Adipose tissue (tissue), 3 donors: Measurements from ENCODE around the gene PCMT1. TPM values are rescaled to one million over a fixed set of nuclear protein-coding genes. Genes with fewer than 3 reads are reported as not detected.
"Not testable (repeated sequence)": the region's sequence is repeated elsewhere in the genome, so short reads cannot be mapped to it uniquely, and the experiment has no call there.

Source experiments
- H3K27ac ChIP-seq: one replicate; pipeline ENCODE4 v1.5.1; 2013; ENCODE audit warnings: low read depth, low read length
- WGBS, 3 donors: extraction: QIAGEN DNeasy Blood & Tissue Kit; methylation state at CpG; one replicate each; pipeline ENCODE4 v1.1.7; 2013; 5-methylcytosine and 5-hydroxymethylcytosine counted together
- polyA plus RNA-seq, 3 donors: library from polyadenylated mRNA; stranded (reverse); fragments of 200-250 nt; gene quantifications; one replicate each; pipeline ENCODE4 v1.2.3, GENCODE V29; 2013
- donor health status: healthy with polysubstance abuse.
- donor health status: Bipolar disorder and iron deficiency.
- donor health status: healthy.

The PCMT1 gene
- polyA plus RNA-seq, 3 donors, result 42.1 to 83.1 (median 45.9) TPM

DNA sequence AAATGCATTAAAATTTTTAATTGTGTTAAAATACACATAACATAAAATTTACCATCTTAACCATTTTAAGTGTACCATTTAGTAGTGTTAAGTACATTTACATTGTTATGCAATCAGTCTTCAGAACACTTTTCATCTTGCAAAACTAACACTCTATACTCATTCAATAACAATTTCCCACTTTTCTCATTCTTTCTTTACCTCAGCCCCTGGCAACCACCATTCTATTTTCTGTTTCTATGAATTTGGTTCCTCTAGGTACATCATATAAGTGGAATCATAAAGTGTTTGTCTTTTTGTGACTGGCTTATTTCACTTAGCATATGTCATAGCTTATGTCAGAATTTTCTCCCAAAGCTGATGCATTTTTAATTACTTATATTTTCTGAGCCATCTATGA lies 32.2 kb downstream of the PCMT1 start:
- H3K27ac ChIP-seq, result no peak overlapping the region

DNA sequence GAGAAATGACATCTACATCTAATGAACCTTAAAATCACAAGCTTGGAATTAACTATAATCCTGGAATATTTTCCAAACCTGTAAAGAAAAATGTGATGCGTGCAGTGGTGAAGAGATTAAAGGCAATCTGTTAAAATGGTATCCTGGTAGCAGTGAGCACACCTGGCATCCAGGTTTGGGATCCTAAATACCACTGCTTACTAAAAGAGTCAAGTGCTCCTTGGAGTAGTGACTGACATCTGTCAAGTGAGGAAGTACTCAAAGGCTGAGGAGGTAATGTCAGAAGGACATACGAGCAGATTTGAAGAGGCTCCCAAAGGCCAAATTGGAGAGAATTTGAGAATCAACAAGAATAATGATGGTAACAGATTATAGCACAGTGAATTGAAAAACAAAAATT lies 32.8 kb downstream of the PCMT1 start:
- 87 to 96% (median 91%) methylated on average over 2 of the region's 2 CpGs for WGBS, 3 donors
- no peak overlapping the region for H3K27ac ChIP-seq

DNA sequence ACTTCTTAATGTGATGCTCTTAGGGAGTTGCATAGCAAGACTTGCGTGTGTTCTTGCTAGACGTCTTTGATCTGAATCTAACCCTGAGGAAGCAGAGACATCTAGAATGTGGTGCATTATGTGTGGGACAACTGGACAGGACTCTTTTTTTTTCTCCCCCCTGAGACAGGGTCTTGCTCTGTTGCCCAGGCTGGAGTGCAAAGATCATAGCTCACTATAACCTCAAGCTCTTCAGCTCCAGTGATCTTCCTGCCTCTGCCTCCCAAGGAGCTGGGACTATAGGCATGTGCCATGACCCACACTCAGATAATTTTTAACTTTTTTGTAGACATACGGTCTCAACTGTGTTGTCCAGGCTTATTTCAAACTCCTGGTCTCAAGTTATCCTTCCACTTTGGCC lies 34.0 kb downstream of the PCMT1 start:
- no peak overlapping the region for H3K27ac ChIP-seq
- 88 to 96% (median 95%) methylated on average over 3 of the region's 3 CpGs for WGBS, 3 donors

DNA sequence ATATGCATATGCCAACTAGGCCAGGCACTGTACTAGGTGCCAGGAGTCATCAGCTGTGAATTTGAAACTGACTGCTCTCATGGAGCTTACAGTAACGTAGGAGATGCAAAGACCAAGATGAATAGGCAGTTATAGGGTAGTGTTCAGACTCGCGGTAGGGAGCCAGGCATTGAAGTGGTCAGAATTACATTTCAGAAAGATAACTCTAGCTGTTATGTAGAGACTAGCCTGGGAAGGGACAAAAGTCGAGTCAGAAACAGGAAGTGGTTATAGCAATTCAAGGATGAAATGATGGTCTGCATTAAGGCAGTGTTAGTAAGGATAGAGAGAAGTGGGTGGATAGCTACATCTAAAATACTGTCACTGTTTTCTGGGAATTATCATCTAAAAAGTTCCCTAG lies 56.6 kb downstream of the PCMT1 start:
- 76 to 81% (median 80%) methylated on average over 4 of the region's 4 CpGs for WGBS, 3 donors
- H3K27ac ChIP-seq, result no peak overlapping the region

DNA sequence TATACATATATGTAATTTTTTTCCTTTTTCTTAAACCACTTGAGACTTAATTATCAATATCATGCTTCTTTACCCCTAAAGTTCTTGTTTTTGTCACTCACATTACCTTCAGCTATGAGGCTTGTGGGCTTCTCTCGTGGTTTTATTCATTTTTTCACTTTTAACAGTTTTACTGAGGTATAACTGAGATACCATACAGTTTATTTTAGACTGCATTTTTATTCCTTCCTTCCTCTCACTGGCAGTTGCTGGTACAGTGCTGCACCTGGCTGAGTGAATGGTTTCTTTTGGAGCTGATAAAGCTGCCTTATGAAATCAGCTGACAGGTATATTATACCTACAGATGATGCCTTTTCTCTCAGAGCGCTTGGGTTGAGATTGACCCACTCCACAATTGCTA lies 60.3 kb downstream of the PCMT1 start:
- 75 to 90% (median 81%) methylated on average over 2 of the region's 2 CpGs for WGBS, 3 donors
- H3K27ac ChIP-seq, result no peak overlapping the region

DNA sequence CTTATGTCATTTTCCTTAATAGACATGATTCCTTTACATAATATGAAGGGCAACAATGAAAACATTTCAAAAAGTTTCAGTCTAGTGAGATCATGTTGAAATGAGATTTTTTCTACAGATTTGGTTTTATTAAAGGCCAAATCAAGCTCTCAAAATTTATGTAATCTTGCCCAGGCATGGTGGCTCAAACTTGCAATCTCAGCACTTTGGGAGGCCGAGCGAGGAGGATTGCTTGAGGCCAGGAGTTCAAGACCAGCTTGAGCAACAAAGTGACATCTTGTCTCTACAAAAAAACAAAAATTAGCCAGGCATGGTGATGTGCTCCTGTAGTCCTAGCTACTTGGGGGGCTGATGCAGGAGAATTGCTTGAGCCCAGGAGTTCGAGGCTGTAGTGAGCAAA lies 63.8 kb downstream of the PCMT1 start:
- H3K27ac ChIP-seq, result no peak overlapping the region
- 95 to 100% (median 98%) methylated on average over 3 of the region's 3 CpGs for WGBS, 3 donors

DNA sequence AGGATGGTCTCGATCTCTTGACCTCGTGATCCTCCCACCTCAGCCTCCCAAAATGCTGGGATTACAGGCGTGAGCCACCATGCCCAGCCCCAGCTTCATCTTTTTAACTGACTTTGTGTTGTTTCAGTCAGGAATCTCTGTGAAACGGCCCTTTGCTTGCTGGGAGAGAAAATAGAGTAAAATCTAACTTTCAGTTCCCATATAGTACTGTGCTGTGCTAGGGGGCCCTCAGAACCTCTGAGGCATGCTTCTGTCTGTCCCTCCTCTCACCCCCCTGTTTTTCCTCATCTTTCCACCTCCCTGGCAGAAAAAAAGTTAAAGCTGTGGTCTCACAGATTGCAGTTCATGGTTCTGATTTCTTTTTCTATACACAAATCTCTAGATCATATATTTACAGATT lies 66.2 kb downstream of the PCMT1 start:
- 91 to 98% (median 92%) methylated on average over 4 of the region's 4 CpGs for WGBS, 3 donors

DNA sequence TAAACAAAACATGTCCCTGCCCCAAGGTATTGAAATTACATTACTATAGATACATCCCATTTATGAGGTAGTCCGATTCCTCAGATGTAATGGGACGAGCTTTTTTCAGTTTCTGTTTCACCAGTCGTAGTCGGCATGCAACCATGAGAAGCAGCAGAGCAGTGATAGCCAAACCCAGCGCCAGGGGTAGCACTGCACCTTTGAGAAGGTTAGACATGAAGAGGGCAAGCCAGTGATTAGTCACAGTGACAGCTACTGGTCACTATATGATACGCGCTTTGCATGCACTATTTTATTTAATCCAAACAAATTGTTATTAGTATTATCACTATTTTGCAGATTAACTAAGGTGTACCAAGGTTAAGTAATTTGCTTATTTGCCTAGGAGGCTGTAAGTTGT lies 71.0 kb downstream of the PCMT1 start:
- WGBS, 3 donors, result 92 to 96% (median 94%) methylated on average over 7 of the region's 7 CpGs
- H3K27ac ChIP-seq, result no peak overlapping the region

More for the DNA sequence above, 66.2 kb downstream of the PCMT1 start:
- H3K27ac ChIP-seq, result no peak overlapping the region

DNA sequence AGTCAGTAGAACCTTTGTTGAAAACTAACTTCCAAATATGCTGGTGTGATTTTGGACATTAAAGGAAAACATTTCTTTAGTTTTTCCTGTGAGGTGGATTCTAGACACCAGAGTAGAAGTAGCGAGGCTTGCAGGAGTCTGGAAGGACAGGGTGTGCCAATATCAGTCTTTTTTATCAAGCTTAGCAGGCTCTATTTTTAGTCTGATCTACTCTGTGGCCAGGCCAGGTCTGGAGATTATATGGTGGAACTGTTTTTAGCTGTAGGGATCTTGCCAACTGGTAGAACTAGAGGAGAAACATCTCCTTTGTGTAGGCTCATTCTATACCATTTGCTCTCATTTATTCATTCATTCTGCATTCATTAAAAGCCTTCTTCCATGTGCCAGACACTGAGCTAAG lies 72.0 kb downstream of the PCMT1 start:
- H3K27ac ChIP-seq, result no peak overlapping the region
- 67 to 98% (median 95%) methylated on average over 1 of the region's 1 CpG for WGBS, 3 donors

DNA sequence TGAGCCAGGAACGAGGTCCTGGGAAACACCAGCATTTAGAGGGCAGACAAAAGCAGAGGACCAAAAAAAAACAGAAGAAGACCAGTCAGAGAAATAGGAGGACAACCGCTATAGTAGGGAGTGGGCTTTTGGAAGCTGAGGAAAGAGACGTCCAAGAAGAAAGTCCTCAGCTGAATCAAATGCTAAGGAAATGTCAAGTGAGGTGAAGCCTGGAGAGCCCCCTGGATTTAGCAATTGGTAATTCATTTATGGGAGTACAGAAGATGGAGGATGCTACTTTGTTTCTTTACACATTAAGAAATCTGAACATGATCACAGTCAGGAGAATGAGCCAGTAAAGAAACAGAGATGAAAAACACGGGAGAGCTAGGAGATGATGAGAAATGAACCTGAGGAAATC lies 73.5 kb downstream of the PCMT1 start:
- no peak overlapping the region for H3K27ac ChIP-seq
- WGBS, 3 donors, result 83 to 85% (median 83%) methylated on average over 4 of the region's 4 CpGs

DNA sequence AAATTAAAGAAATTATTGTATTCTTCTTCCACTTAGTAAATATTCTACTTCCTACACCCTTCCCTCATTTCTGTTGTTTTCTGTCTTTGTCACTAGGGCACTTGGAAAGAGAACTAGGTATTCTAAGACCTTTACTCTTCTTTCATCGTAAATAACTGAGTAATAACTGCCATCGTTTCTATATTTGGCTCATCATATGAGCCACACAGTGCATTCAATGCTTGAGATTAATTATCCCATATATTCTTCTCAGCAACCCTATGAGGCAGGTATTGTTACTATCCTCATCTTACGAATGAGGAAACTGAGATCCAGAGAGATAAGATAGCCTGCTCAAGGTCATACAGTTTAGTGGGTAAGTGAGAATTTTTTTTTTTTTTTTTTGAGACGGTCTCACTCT lies 75.8 kb downstream of the PCMT1 start:
- WGBS, 3 donors, result 62 to 87% (median 84%) methylated on average over 4 of the region's 4 CpGs
- no peak overlapping the region for H3K27ac ChIP-seq

DNA sequence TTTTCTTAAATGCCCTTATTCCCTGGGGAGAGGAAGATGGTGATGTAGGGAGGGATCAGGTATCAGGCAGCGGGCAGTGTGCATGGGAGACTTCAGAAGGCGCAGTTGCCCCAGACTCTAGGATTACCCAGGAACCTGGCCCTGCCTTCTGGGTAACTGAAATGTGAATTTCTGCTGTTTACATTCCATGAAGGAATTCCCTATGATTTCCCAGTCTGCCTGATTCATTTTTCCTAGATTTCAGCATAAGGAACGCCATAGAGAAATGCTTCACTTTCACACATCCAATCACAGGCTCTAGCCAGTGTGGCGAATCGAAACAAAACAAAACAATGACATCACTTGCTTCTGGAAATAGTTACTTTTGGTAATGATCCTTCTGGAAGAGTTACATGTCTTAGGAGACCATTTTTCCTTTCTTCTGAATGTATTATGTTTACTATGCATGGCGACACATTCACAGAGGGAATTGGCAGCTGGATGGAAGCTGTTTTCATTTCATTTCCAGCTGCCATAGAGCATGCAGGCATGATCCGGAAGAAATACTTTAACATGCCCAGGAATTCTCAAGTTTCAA lies 81.3 kb downstream of the PCMT1 start:
- no peak overlapping the region for H3K27ac ChIP-seq
- 83 to 94% (median 89%) methylated on average over 7 of the region's 7 CpGs for WGBS, 3 donors

DNA sequence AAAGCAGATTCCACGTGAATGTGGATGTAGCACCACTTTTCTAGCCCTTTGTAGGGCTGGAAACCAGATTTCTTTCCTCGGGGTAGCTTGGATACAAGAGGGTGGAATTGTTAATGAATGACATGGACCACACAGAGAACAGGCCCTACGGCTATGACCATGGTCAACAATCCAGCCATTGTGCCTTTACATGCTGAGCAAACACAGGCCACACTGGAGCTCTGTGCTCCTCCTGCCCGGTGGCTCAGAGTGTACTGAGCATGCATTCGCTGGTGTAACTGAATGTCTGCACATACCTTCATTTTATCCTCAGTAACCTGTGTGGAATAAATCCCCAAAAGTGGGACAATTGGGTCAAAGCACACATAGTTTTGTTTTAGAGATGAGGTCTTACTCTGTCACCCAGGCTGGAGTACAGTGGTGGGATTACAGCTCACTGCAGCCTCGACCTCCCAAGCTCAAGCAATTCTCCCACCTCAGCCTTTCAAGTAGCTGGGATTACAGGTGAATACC lies 81.8 kb downstream of the PCMT1 start:
- no peak overlapping the region for H3K27ac ChIP-seq
- WGBS, 3 donors, result 75 to 94% (median 77%) methylated on average over 6 of the region's 6 CpGs

DNA sequence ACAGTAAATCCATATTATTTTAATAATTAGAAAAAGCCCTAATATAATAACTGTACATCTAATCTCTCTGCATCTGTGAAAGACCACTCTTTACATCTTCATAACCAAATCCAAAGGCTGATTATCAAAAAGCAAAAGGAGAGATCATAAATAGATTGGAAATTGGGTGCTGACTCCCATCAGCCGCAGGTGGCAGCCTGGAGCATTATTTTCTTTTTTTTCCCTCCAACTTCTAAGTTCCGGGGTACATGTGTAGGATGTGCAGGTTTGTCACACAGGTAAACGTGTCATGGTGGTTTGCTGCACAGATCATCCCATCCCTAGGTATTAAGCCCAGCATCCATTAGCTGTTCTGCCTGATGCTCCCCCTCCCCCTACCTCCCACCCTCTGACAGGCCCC lies 84.1 kb downstream of the PCMT1 start:
- H3K27ac ChIP-seq, result no peak overlapping the region
- 89 to 96% (median 92%) methylated on average over 3 of the region's 3 CpGs for WGBS, 3 donors

DNA sequence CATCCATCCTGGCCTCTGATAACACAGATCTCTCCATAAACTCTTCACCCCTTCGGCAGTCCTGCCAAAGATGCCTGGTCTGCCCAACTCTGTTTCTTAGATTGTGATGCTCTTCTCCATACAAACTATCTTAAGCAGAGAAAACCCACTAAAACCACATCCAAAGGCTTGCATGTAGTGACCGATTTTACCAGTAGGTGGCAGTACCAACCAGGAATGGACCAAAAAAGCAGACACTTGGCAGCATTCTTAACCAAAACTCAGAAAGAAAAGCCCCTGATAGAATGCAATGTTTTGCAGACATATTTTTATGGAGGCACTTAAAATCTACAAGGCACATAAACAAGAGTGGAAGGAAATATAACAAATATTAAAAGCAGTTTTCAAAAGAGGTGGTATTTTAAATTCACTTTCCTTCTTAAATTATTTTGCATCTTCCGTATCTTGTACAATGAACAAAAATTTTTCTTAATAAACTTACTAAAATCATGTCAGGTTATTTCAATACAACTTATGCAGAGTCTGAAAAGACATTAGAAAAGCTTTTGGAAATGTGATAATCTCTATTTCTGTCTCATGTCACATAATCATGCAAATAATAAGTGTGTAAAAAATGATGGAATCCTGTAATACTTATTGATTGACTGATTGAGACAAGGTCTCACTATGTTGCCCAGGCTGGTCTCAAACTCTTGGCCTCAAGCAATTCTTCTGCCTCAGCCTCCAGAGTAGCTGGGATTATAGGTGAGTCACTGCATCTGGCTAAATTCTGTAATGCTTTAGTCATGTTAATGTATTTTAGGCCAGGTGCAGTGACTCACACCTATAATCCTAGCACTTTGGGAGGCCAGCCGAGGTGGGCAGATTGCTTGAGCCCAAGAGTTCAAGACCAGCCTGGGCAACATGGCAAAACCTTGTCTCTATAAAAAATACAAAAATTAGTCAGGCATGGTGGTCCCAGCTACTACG lies 85.3 kb downstream of the PCMT1 start:
- WGBS, 3 donors, result 46 to 57% (median 51%) methylated on average over 5 of the region's 5 CpGs
- no peak overlapping the region for H3K27ac ChIP-seq

DNA sequence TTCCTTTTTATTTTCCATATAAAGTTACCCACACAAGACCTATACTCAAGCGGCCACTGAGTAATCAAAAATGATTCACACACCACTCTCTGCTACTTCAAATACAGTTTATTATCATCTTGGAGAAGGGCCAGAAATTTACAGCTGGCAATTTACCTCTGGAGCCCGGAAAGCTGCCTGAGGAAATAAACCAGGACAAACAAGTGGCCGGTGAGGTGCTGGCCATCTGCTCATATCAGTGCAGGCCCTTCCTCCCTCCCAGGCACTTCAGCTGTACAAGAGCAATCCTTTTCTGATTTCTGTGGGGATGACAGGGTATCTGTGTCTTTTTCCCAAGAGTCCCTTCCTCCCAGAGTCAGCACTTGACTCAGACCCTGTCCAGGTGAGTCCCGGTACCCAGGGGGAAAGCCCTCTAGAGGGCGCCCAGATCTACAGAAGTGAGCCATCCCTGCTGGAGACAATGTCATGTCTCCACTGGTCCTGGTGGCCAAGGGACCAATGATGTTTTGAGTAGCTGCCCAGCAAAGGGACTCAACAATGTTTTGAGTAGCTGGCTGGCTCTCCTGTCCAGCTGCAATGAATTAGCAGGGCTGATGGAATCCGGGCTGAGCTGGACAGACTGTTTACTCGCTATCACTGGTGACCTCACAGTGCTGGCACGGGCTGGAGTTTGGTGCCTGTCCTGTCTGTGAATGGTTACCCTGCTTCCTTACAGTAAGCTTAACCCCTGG lies 91.0 kb downstream of the PCMT1 start:
- 21 to 62% (median 51%) methylated on average over 8 of the region's 8 CpGs for whole genome bisulfite sequencing, 3 donors

DNA sequence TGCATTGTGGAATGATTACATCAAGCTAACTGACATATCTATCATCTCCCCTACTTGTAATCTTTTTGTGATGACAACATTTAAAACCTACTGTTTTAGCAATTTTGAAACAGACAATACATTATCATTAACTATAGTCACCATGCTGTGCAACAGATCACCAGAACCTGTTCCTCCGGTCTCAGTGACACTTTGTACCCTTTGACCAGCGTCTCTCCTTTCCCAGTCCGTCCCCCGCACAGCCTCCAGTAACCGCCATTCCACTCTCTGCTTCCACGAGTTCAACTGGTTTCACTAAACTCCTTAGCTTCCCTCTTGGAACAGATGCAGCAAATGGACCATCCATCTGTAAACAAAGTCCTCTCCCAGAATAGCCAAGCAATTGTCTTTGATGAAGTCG lies 92.8 kb downstream of the PCMT1 start:
- no peak overlapping the region for H3K27ac ChIP-seq
- 78 to 93% (median 92%) methylated on average over 7 of the region's 7 CpGs for WGBS, 3 donors

More for the DNA sequence above, 91.0 kb downstream of the PCMT1 start:
- no peak overlapping the region for H3K27ac ChIP-seq

DNA sequence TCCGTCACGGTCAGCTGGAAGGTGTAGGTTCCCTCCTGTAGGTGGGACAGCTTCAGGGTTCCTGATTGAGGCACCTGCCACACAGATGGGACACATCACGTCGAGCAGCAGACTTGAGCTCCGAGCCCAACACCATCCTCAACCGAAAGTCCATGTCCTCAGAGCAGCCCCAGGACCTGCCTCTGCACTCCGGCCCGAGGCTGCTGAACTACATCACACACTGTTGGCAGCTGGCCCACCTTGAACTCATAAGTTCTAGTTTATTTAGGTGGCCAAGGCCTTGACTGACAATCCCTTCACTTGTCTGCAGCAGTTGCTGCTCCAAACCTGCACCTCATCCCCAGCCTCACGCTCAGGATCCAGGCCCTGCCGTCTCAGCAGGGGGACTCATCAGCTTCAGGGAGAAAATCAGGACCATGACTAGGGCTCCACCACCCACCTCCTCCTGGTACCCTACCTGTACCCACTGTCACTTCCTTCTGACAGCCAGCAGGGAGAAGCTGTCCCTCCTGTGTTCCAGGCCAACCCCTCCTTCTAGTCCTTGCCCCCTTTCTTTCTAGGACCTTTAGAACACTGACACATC lies 93.6 kb downstream of the PCMT1 start:
- H3K27ac ChIP-seq, result no peak overlapping the region
- WGBS, 3 donors, result 78 to 86% (median 80%) methylated on average over 10 of the region's 10 CpGs

DNA sequence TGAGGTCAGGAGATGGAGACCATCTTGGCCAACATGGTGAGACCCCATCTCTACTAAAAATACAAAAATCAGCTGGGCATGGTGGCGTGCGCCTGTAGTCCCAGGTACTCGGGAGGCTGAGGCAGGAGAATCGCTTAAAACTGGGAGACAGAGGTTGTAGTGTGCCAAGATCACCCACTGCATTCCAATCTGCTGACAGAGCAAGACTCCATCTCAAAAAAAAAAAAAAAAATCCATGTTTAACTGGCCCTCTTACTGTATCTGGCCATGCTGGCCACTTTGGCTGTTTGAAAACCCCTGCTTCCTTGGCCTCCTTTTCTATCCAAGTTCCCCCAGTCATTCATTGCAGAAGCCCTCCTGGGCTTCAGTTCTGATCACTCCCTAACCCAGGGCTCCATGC lies 94.5 kb downstream of the PCMT1 start:
- 85 to 93% (median 88%) methylated on average over 4 of the region's 4 CpGs for WGBS, 3 donors

More for the DNA sequence above, 94.5 kb downstream of the PCMT1 start:
- not testable (repeated sequence) for H3K27ac ChIP-seq
